WTC11 (cell line): ENCODE results near the gene PABPN1. TPM values are rescaled to one million over a fixed set of nuclear protein-coding genes. Genes with fewer than 3 reads are reported as not detected.

Experiments
- ATAC-seq: fragments of 200-7000 bp; cut with Tn5 transposase; 2 replicates; pipeline ENCODE4 v1.10.0; 2021; ENCODE audit warnings: mild to moderate bottlenecking, moderate library complexity
- CTCF ChIA-PET: fragments of 300-600 bp; sonication (Branson Sonifier 250); formaldehyde crosslinking; loops from one replicate; lab custom pipeline; 2021; ENCODE audit warnings: antibody characterized with exemption; lab: Charles Lee
- POLR2A ChIA-PET: fragments of 350-600 bp; sonication (Branson Sonifier 250); formaldehyde crosslinking; loops from one replicate; lab custom pipeline; 2021; ENCODE audit warnings: antibody characterized with exemption; lab: Charles Lee
- DNase-seq: peaks from one replicate; pipeline ENCODE4 v3.0.0; 2021; ENCODE audit warnings: low spot score
- H3K27ac Mint-ChIP-seq: 2 replicates; pipeline ENCODE4 v1.8.0; 2021; ENCODE audit warnings: mixed read lengths
- H3K27me3 Mint-ChIP-seq: 2 replicates; pipeline ENCODE4 v1.8.0; 2021; ENCODE audit warnings: low read depth, mild to moderate bottlenecking, moderate library complexity, mixed read lengths
- H3K36me3 Mint-ChIP-seq: 2 replicates; pipeline ENCODE4 v1.8.0; 2021; ENCODE audit warnings: mixed read lengths
- H3K4me1 Mint-ChIP-seq: 2 replicates; pipeline ENCODE4 v1.8.0; 2022; ENCODE audit warnings: mixed read lengths
- H3K4me3 Mint-ChIP-seq: 2 replicates; pipeline ENCODE4 v1.8.0; 2021; ENCODE audit warnings: mild to moderate bottlenecking, moderate library complexity, mixed read lengths
- H3K9me3 Mint-ChIP-seq: 2 replicates; pipeline ENCODE4 v1.8.0; 2021; ENCODE audit warnings: mixed read lengths
- E2F4 ChIP-seq: sonication (generic); formaldehyde crosslinking; IDR thresholded peaks from 2 replicates; pipeline ENCODE4 v1.8.1; 2022; ENCODE audit warnings: low read depth, mild to moderate bottlenecking, moderate library complexity, missing genetic modification reagents, borderline replicate concordance
- ELF4 ChIP-seq: sonication (generic); formaldehyde crosslinking; IDR thresholded peaks from 2 replicates; pipeline ENCODE4 v1.8.1; 2022; ENCODE audit warnings: low read depth, mild to moderate bottlenecking, moderate library complexity, missing genetic modification reagents
- FOXK1 ChIP-seq: sonication (generic); formaldehyde crosslinking; IDR thresholded peaks from 2 replicates; pipeline ENCODE4 v1.8.0; 2022; ENCODE audit warnings: mild to moderate bottlenecking, moderate library complexity, missing genetic modification reagents
- FOXP1 ChIP-seq: sonication (generic); formaldehyde crosslinking; IDR thresholded peaks from 2 replicates; pipeline ENCODE4 v1.8.0; 2022; ENCODE audit warnings: missing genetic modification reagents, mild to moderate bottlenecking, moderate library complexity, borderline replicate concordance
- GABPB1 ChIP-seq: sonication (generic); formaldehyde crosslinking; IDR thresholded peaks from 2 replicates; pipeline ENCODE4 v1.8.1; 2023; ENCODE audit warnings: mild to moderate bottlenecking, missing genetic modification reagents
- GTF2I ChIP-seq: fragments of 250-450 bp; sonication (Bioruptor Pico); conservative IDR thresholded peaks from 2 replicates; pipeline ENCODE4 v1.4.0; 2021; ENCODE audit warnings: mild to moderate bottlenecking
- HMGA2 ChIP-seq: fragments of 250-450 bp; sonication (Bioruptor Pico); IDR thresholded peaks from 2 replicates; pipeline ENCODE4 v1.4.0; 2021; ENCODE audit warnings: mild to moderate bottlenecking, moderate library complexity
- HMGXB4 ChIP-seq: sonication (generic); formaldehyde crosslinking; IDR thresholded peaks from 2 replicates; pipeline ENCODE4 v1.8.1; 2023; ENCODE audit warnings: mild to moderate bottlenecking, moderate library complexity, missing genetic modification reagents
- NR2C2 ChIP-seq: sonication (generic); formaldehyde crosslinking; IDR thresholded peaks from 2 replicates; pipeline ENCODE4 v1.8.0; 2022; ENCODE audit warnings: mild to moderate bottlenecking, missing genetic modification reagents
- PRDM15 ChIP-seq: sonication (generic); formaldehyde crosslinking; IDR thresholded peaks from 2 replicates; pipeline ENCODE4 v1.8.0; 2022; ENCODE audit warnings: missing genetic modification reagents
- SOX15 ChIP-seq: fragments of 250-450 bp; sonication (Bioruptor Pico); IDR thresholded peaks from 2 replicates; pipeline ENCODE4 v1.9.0; 2021; ENCODE audit warnings: mild to moderate bottlenecking
- SP1 ChIP-seq: sonication (generic); formaldehyde crosslinking; conservative IDR thresholded peaks from 2 replicates; pipeline ENCODE4 v1.8.1; 2022; ENCODE audit warnings: missing genetic modification reagents
- TEAD4 ChIP-seq: sonication (generic); formaldehyde crosslinking; IDR thresholded peaks from 2 replicates; pipeline ENCODE4 v1.8.0; 2022; ENCODE audit warnings: mild to moderate bottlenecking, missing genetic modification reagents
- ZNF396 ChIP-seq: fragments of 250-450 bp; sonication (Bioruptor Pico); IDR thresholded peaks from 2 replicates; pipeline ENCODE4 v1.8.0; 2021; ENCODE audit warnings: mild to moderate bottlenecking, moderate library complexity, borderline replicate concordance
- total RNA-seq: library from RNA; stranded (reverse); gene quantifications from 3 replicates; pipeline ENCODE4 v1.2.3, GENCODE V29; 2021
- TF ChIP-seq, protein P1 (sequence below): sonication (generic); formaldehyde crosslinking; IDR thresholded peaks from 2 replicates; pipeline ENCODE4 v1.8.1; 2023; ENCODE audit warnings: mild to moderate bottlenecking, missing genetic modification reagents, moderate library complexity
- TF ChIP-seq, protein P2 (sequence below): sonication (generic); formaldehyde crosslinking; IDR thresholded peaks from 2 replicates; pipeline ENCODE4 v1.8.1; 2023; ENCODE audit warnings: mild to moderate bottlenecking, missing genetic modification reagents

PABPN1 gene
- total RNA-seq, 1 experiment from 2014 or later = 321 TPM

- TF ChIP-seq GABPB1 = no peak
- no peak for TF ChIP-seq SOX15 (CRISPR knock-in tag)
- TF ChIP-seq ZNF396 (CRISPR knock-in tag) = no peak
- TF ChIP-seq FOXP1 (CRISPR knock-in tag) = peak; percentile 70; the same call in 1 of the 2 replicates
- TF ChIP-seq, all 79 proteins: peak for 14
Measured at GRCh38 chr14:23351681-23352505, 30.6 kb downstream of the PABPN1 start (continued).

GRCh38 chr14:23352506-23353432, 31.5 kb downstream of the PABPN1 start, which contains the start of gene SLC22A17:
SLC22A17 (minus strand) TSS chr14:23352887.
- CTCF ChIA-PET = interaction anchor here (0.8 to 5.4 kb wide), 25 partner anchors 7 to 284 kb away, joined by 3 to 73 read pairs (median 4); partner anchors contain the start of genes ACIN1, BCL2L2, C14orf119 and CMTM5
- H3K27me3 Mint-ChIP-seq = peaks cover 43% of the 10 kb centered on the region
- TF ChIP-seq, protein P1, sequence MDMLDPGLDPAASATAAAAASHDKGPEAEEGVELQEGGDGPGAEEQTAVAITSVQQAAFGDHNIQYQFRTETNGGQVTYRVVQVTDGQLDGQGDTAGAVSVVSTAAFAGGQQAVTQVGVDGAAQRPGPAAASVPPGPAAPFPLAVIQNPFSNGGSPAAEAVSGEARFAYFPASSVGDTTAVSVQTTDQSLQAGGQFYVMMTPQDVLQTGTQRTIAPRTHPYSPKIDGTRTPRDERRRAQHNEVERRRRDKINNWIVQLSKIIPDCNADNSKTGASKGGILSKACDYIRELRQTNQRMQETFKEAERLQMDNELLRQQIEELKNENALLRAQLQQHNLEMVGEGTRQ (CRISPR knock-in tag) = no peak
- TF ChIP-seq HMGA2 (no peak), NR2C2 (no peak), TEAD4 (CRISPR knock-in tag) (no peak), GTF2I (CRISPR knock-in tag) (no peak), E2F4 (CRISPR knock-in tag) (0 out of 2 replicates have a peak, but pooled peaks have one; percentile 27), SP1 (CRISPR knock-in tag) (peak; percentile 31; the same call in 1 of the 2 replicates), FOXK1 (CRISPR knock-in tag) (peak; percentile 57; the same call in 1 of the 2 replicates)
- TF ChIP-seq, all 79 proteins: peak for 3
- POLR2A ChIA-PET = interaction anchor here (0.6 to 3.1 kb wide), 10 partner anchors 8 to 816 kb away, joined by 3 to 17 read pairs (median 4); partner anchors contain the start of gene PABPN1
- Mint-ChIP-seq H3K9me3 (no peaks in the 10 kb centered on the region), H3K4me3 (peak within 1 kb of the TSS; percentile 63), H3K4me1 (peaks cover 11% of the 10 kb centered on the region), H3K36me3 (peaks cover 16% of the 10 kb centered on the region), H3K27ac (peak within 1 kb of the TSS; percentile 67)
- DNase-seq = peak; percentile 84
- ATAC-seq = peak; percentile 90

GRCh38 chr14:23353433-23353780, 32.1 kb downstream of the PABPN1 start:
- CTCF ChIA-PET = interaction anchor here (1.1 to 5.4 kb wide), 17 partner anchors 8 to 285 kb away, joined by 3 to 73 read pairs (median 5); partner anchors contain the start of genes ACIN1, BCL2L2, C14orf119 and CMTM5

More at GRCh38 chr14:23353433-23353780, 32.1 kb downstream of the PABPN1 start:
- POLR2A ChIA-PET = interaction anchor here (1.7 to 3.1 kb wide), 4 partner anchors 10 to 31 kb away, joined by 5 to 17 read pairs (median 10); partner anchors contain the start of gene PABPN1
- peaks cover 11% of the 10 kb centered on the region for H3K4me1 Mint-ChIP-seq
- DNase-seq (no peak), ATAC-seq (no peak)
- TF ChIP-seq HMGXB4 (CRISPR knock-in tag) (no peak), ELF4 (no peak), PRDM15 (CRISPR knock-in tag) (no peak), SOX15 (CRISPR knock-in tag) (no peak)
- TF ChIP-seq, protein P2, sequence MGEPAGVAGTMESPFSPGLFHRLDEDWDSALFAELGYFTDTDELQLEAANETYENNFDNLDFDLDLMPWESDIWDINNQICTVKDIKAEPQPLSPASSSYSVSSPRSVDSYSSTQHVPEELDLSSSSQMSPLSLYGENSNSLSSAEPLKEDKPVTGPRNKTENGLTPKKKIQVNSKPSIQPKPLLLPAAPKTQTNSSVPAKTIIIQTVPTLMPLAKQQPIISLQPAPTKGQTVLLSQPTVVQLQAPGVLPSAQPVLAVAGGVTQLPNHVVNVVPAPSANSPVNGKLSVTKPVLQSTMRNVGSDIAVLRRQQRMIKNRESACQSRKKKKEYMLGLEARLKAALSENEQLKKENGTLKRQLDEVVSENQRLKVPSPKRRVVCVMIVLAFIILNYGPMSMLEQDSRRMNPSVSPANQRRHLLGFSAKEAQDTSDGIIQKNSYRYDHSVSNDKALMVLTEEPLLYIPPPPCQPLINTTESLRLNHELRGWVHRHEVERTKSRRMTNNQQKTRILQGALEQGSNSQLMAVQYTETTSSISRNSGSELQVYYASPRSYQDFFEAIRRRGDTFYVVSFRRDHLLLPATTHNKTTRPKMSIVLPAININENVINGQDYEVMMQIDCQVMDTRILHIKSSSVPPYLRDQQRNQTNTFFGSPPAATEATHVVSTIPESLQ (CRISPR knock-in tag) = no peak
- peak overlapping the region; percentile 63 for H3K4me3 Mint-ChIP-seq
- no peak overlapping the region; the same call in 1 of the 2 replicates for H3K27ac Mint-ChIP-seq
- peaks cover 16% of the 10 kb centered on the region for H3K36me3 Mint-ChIP-seq
- peaks cover 43% of the 10 kb centered on the region for H3K27me3 Mint-ChIP-seq
- H3K9me3 Mint-ChIP-seq = no peaks in the 10 kb centered on the region
